Fibroblast of skin of back (primary cell): ENCODE data around the gene SLF1. TPM values are rescaled to one million over a fixed set of nuclear protein-coding genes. Genes with fewer than 3 reads are reported as not detected.
A peak's percentile ranks its signal among the peaks of the same experiment; 100 is the strongest.
"Not testable (repeated sequence)": the region's sequence is repeated elsewhere in the genome, so short reads cannot be mapped to it uniquely, and the experiment has no call there.

Experiments
- DNase-seq: peaks from one replicate; pipeline ENCODE4 v3.0.0-alpha.2; 2013
- polyA plus RNA-seq, 2 experiments: library from polyadenylated mRNA; unstranded; fragments of 120-200 nt; gene quantifications; one replicate each; pipeline ENCODE4 v1.2.1, GENCODE V29; 2013; ENCODE audit not compliant: insufficient read length in 2 of 2

SLF1 gene
- polyA plus RNA-seq (2013, experiment 1 of 2; ENCODE audit: insufficient read length) = 5.8 TPM
- polyA plus RNA-seq (2013, experiment 2 of 2; ENCODE audit: insufficient read length) = 3.5 TPM

DNA sequence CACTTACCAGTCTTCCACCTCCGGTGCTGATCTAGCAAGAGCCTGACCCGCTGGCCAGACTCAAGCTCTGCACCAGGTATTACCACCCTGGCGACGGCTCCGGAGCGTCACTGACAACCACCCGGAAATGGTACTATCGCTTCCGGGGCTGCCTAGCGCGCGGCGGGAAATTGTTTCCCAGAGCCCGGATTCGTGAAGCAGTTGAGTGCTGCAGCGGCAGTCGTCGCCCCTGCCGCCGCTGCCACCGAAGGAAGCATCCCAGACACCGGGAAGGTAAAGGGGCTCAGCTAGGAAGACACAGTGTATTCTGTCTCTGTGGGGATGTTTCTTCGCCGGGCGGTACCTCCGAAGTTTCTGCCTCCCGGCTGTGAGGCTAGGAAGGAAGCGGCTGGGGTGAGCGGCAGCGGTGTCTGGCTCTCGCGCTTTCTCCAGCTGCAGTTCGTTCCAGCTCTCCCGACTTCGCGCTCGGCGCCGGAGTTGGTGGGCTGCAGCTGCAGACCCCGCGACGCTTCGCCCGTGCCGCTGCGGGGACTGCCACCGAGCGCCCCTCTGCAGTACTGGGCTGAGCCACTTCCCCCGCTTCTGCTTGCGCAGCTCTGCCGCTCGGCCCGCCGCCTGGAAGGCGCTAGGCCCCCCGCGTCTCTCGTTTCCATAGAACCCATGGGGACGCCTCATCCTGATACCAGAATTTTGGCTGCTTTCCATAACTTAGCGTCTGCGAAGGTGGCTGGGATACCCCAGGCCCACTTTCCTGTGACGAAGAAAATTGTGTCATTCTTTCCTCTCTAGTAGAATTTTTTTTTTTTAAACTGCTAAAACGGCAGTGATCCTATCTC lies at the start of gene SLF1, which contains the start of gene KIAA0825:
TSS of gene SLF1 (plus strand) at position 177 of the 836 bp plus-strand sequence. CDS start 10,142 bp downstream, outside the sequence.
TSS of gene KIAA0825 (minus strand) at position 112 of the 836 bp plus-strand sequence. CDS start 81,478 bp downstream, outside the sequence.
- DNase-seq = peak; percentile 88

DNA sequence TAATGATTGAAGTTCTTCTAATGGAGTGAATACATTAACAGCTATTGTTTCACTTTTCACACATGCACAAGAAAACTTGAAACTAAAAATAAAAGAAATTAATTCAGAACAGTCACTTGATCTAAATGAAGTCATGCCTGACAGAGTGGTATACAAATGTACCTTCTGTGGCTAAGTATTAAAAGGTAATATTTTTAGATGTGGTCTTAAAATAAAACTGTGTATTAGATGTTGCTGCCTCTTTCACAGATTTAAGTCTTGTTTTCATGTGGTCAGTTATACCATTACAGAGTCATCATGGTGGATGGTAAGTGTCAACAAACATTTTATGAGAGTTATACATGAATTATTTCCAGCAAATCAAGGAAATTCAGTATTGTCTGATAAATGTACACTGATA lies 47.1 kb upstream of the SLF1 start:
- DNase-seq = no peak

DNA sequence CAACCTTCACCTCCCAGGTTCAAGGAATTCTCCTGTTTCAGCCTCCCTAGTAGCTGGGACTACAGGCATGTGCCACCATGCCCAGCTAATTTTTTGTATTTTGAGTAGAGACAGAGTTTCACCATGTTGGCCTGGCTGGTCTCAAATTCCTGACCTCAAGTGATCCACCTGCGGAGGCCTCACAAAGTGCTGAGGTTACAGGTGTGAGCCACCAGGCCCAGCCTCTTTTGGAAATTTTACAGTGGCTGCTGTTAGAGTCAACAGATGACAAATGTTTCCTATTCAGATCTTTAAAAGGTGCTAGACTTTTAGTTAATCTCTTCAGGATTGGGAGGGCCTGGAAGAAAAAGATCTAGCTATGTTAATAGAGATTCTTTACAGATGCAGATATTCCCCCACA lies 45.1 kb upstream of the SLF1 start:
- DNase-seq = not testable (repeated sequence)

DNA sequence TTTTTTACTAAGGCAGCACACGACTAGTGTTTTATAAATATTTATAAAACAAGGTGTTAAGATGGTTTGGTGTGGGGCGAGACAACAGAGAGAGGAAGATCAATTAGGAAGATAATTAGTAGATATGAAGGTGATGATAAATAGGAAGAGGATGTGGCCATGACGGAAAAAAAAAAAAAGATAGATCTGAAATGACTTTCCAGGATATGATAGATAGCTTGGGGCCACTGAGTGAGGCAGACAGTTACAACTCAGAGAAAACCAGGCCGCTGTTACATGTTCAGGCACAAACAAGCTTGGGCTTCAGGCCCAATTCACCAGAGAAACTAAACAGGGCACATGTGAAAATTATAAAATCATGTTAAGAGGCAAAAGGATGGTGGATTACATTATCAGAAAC lies 43.3 kb upstream of the SLF1 start:
- DNase-seq = no peak

DNA sequence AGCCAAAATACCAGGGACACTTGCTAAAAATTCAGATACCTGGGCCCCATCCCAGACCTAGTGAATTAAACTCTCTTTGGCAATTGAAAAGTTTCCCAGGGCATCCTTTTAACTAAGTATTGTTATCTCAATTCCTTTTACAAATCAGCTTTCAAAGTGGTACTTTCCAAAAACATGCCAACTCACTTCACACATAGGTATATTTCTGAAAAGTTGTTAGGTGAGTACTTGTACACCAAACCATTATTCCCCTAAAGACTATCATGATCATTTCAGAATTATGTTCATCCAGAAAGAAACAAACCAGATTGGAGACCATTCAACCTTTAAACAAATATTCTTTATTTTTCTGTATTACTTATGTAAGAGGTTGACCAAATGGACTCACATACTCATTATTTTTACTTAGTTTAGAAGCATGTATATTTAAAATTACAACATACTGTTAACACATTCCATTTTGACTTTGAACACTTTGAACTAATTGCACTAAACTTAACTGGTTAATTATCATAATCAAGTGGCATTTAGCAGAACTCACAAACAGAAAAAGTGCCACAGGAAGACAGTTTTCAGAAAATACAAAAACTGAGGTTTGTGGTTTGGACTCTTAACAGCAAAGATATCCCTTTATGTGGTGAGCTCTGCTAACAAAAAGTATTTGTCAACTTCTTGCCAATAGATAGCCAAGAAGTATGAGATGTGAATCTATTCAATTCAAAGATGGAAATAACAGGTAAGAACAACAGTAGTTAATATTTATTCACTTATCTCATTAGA lies 40.8 kb upstream of the SLF1 start:
- DNase-seq = no peak

DNA sequence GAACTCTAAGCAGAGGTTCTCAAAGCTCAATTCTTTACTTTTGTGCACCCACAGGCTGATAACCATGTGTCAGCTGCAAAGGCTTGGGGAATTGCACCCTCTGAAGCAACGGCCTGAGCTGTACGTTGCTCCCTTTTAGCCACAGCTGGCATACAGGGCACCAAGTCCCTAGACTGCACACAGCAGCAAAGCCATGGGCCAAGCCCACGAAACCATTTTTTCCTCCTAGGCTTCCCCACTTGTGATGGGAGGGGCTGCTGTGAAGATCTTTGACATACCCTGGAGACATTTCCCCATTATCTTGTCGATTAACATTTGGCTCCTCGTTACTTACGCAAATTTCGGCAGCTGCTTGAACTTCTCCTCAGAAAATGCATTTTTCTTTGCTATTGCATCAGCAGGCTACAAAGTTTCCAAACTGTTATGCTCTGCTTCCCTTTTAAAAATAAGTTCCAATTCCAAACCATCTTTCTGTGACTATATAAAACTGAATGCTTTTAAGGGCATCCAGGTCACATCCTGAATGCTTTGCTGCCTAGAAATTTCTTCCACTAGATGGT lies 23.1 kb upstream of the SLF1 start:
- DNase-seq = no peak

DNA sequence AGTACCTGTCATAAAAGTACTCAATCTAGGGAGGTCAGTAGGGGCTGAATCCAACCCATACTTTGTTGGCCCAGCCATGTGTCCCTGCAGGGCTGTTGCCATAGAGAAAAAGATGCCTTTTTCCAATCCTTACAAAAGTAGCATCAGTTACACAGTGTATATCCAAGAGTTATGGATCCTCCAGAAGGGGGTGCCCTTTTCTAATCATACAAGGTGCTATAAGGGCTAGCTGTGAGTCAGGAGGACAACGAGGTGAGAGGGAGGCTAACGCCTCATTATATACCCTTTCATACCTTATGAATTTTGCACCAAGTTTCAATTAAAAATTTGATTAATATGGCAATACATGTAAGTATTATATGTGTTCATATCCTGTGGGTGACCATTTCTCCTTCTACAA lies 4.9 kb upstream of the SLF1 start:
- peak; percentile 1 for DNase-seq

DNA sequence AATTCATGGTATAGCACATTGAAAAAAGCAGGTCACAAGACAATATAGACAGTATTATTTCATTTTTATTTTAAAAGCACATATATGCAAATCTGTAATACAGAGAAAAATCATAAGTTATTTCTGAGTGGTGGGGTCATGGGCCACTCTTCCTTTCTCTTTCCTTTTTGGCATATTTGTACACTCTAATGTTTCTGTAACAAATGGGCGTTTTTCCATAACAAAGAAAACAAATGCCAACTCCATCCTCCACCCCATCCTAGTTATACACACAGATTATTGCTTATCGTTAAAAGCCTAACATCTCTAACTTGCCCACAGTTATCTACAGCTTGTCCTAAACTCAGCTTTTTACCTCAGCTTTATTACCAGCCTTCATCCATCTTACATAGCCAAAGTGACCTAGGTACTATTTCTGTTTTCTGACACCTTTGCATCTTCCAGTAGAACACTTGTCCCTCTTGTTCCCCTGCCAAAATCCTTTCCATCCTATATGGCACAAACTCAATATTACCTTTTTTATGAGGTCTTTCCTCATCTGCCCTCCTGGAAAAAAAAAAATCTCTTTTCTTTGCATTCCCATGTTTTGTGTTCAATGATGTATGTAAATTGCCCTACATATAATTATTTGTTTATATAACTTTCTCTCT lies 4.2 kb upstream of the SLF1 start:
- DNase-seq = no peak

DNA sequence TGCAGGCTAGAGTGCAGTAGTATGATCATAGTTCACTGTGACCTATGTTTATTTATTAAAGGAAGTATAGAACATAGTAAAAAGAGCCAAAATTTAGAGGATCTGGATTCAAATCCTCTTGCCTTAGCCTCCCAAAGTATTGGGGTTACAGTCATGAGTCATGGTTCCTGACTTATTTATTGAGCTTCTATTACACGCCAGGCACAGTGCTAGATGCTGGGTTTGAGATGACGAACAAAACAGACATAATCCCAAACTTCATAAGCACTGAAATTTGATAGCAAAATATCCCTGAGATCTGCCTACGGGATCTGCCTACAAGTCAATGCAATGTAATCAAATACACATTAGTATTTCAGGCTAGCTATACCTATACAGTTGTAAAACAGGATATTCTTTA lies 2.6 kb upstream of the SLF1 start:
- no peak for DNase-seq

DNA sequence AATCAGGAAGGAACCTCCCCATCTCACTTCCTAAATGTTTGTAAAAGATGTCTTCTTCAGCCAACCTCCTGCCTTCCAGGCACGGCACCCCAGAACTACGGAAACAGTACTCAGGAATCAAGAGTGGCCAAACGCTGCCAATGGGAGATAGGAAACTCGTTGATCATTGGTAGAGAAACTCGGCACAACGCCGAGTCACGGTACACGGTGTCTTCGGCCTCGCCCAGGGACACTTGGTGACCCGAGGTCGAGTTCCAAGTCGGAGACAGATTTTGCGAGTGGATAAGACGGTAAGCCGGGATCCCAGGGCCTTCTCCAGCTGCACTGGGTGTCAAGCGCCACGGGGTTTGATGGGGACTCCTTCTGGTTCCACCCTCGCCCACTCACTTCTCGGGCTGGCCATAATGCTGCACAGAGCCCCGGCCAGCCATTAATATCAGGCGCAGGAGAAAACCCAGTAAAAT lies 408 bp upstream of the SLF1 start:
- peak; percentile 67 for DNase-seq

DNA sequence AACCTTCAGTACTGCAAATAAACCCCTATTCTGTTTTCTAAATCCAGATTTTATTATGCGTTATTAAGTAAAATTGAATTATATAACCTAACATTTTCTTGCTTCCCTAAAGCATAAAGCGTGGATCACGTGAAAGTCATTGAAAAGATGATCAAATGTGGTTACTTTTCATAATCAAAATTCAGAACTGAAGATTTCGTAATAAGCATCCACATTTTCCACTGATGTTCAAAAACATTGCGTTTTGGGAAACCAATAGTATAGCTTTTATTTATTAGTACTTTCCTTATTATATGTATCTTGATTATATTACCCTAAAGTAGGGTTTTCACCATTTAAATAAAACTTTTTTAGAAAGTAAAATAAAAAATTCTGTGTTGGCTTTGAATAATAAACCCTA lies 1.8 kb downstream of the SLF1 start:
- DNase-seq = no peak

DNA sequence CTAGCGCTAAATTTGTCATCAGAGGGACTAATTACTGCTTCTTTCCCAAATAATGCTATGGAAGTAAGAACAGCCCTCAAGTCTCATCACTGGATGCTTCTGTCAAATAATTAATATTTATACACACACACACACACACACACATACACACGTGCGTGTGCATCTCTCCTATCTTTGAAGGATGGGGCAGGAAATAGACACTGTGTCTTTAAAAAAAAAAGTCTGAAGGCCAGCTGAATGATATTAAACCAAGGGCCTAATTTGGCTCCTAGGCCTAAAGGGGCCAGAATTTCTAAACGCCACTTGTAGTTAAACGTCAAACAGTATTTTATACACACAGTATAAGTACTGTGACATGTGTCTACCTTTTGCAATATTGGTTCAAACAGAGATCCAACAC lies 3.3 kb downstream of the SLF1 start:
- no peak for DNase-seq

DNA sequence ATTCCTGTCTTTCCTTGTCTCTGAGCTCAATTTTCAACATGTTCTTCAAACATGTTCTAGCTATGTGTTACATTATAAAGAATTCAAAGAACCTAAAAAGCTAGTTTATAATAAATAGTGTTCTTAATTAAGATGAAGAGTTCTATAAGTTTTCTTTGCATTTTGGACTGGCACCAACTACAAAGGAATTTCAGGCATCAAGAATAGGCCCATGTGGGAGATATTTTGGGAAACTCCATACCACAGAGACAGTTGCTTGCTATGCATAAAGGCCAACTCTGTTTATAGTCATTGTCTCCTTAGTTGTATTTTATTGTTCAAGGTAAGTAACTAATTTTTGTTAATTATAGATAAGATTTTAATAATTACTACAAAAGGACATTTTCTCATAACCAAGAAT lies 4.5 kb downstream of the SLF1 start:
- peak; percentile 30 for DNase-seq

DNA sequence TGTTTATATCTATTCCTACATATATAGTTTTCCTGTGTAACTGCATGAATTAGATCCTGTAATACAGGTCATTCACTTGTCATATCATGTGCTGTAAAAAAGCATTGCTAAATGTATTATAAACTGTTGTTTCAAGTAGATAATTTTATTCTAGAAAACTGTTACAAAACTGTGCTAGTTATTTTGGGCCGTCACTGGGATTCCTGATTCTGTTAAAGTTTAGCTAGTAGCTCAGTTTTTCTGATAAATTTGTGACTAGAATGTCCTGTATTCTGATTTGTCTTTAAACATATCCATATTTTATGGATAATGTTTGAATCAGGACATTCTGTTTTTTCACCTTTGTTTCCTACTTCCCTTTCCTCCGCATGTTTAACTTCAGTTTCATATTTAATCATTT lies 5.4 kb downstream of the SLF1 start:
- no peak for DNase-seq

DNA sequence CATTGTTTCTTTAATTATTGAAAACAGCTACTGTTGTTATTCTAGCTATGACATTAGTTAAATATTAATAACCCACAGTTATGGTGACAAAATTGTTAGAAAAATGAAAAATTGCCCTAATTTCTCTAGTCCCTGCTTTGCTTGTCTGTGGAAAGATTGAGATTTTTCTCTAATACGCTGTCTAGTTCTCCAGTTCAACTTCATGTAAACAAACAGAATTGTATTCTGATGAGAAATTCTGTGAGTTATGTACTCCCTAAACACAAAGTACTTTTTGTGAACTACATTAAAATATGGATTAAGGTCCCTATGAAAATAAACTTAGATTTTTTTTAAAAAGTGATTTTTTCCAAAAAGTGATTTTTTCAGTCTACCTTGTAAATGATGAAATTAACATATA lies 8.7 kb downstream of the SLF1 start:
- no peak for DNase-seq

DNA sequence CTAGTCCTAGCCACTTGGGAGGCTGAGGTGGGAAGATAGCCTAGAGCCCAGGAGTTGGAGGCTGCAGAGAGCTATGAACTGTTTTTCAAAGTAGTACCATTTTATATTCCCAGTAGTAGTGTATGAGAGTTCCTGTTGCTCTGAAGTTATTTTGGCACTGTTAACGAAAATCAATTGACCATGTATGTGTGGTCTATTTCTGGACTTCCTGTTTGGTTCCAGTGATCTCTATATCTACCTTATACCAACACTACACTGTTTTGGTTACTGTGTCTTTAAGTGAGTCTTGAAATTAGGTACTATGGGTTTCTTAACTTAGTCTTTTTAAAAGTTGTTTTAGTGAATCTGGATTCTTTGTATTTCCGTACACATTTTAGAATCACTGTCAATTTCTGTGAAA lies 13.6 kb downstream of the SLF1 start:
- DNase-seq = no peak

DNA sequence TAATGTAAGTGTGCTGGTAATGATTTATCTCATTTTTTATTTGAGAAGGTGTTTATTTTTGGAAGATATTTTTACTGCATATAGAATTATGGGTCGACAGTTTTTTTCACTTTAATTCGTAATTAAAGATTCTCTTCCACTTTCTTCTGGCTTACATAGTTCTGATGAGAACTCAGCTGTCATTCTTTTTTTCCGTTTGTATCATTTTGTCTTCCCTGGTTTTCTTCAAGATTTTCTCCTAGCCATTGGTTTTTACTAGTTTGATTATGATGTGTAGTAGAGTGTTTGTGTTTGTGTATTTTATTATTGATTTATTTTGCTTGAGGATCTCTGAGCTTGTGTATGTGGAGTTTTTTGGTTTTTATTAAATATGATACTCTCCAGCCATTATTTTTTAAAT lies 21.7 kb downstream of the SLF1 start:
- no peak for DNase-seq

DNA sequence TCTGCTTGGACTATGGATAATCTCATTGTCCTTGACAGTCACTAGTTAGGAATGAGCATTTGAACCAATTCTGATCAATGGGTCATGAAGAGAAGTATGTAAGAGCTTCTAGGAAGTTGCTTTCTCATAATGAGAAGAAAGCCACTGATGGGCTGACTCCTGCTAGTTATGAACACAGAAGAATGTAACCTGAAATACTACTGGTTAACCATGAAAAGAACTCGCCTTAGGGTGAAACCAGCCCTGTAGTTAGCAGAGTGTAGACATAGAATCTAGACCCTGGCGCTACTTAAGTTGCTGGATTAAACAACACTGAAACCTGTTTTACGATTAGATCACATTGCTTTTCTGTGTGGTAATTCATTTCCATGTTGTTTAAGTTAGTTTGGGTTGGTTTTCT lies 26.6 kb downstream of the SLF1 start:
- no peak for DNase-seq

DNA sequence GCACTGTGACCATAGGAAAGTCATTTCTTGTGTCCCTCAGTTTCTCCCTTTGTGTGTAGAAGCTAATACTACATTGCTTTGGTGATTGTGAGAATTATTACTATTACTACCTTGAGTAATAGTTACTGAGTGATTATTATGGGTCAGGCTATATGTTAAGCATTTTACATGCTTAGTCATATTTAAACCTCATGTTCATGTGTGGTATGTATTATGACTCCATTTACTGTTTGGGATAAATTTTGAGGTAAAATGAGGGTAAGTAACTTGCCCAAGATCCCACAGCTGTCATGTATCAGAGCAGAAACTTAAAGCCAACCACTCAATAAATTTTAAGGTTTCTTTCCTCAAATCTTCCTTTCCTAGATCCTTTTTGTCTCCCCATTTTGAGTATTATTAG lies 28.3 kb downstream of the SLF1 start:
- DNase-seq = no peak

DNA sequence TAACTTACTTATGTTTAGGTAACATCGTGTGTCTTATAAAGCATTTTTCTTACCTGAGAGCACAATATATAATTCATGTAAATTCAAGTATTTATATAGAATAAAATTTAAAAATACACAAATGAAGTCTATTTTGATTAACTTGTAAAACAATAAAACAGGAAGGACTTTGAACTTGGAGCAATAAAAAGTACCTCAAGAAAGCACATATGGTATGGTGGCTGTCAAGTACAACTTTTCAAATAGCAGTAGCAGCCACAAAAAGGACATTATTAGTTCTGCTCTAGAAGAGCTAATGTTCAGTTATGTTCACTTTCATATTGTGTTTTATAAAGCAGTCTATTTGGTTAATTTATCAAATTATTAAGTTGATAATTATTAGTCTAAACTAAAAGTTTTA lies 31.4 kb downstream of the SLF1 start:
- DNase-seq = no peak

DNA sequence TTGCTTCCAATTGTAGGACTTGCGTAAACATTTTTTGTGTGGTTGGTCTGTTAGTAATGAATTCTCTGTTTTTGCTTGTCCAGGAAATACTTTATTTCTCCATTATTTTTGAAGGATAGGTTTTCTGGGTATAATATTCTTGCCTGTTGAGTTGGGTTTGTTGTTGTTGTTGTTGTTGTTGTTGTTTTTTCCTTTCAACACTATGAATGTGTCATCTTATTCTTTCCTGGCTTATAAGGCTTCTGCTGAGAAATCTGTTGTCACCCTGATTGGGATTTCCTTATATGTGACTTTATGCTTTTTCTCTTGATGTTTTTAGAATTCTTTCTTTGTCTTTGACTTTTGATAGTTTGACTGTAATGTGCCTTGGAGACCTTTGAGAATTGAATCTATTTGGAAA lies 39.8 kb downstream of the SLF1 start:
- no peak for DNase-seq

DNA sequence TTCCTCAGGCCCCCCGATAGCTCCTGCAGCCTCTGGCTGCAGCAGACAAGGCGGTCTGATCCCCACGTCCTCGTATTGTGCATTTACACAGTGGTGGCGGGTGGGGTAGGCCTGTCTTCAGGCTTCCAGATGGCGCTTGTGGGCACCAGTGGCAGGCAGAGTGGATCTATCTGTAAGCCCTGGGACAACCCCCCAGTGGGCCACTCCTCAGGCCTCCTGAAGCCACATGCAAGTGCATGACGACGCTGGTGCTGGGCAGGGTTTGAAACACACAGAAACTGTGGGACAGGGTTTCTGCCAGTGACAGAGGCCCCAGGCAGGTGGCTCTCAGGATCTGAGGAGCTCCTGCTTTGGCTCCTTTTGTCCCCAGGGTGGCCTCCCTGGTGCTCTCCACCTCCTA lies 42.0 kb downstream of the SLF1 start:
- DNase-seq = no peak

DNA sequence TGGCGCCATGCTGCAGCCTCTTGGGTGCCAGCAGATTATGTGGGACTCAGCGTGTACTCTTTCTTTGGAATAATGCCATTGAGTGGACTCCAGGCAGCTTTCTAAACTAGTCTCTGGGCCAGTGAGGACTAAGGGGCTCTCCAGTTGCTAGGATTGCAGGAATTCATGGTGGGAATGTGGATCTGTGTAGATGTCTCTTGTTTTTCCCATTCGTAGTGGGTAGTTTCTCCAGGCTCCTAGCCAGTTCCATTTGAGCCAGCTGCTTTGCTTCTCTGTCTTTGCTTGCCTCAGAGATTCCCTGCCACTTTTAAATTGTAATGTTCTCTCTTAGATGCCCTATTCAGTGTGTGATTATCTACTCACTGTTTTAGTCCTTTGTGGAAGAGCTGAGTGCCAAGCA lies 42.6 kb downstream of the SLF1 start:
- DNase-seq = no peak
